ENCODE data around the gene SNTG2.

Gene SNTG2

GRCh38 chr2:929925-930324 is 20.7 kb upstream of the SNTG2 start:
- no peaks in the 10 kb centered on the region for H3K36me3 ChIP-seq (ENCODE audit: control insufficient read depth, insufficient read depth, low read length)
- H3K4me3 ChIP-seq (ENCODE audit: low read length), result no peak overlapping the region
- no peak overlapping the region for H3K9ac ChIP-seq (ENCODE audit: low read length)
- no peaks in the 10 kb centered on the region for H3K27me3 ChIP-seq (ENCODE audit: control insufficient read depth, insufficient read depth, low read length)
- H3K9me3 ChIP-seq (ENCODE audit: control insufficient read depth, low read length), result no peaks in the 10 kb centered on the region
- H3K4me1 ChIP-seq (ENCODE audit: control insufficient read depth, insufficient read depth, low read length), result no peaks in the 10 kb centered on the region

DNA sequence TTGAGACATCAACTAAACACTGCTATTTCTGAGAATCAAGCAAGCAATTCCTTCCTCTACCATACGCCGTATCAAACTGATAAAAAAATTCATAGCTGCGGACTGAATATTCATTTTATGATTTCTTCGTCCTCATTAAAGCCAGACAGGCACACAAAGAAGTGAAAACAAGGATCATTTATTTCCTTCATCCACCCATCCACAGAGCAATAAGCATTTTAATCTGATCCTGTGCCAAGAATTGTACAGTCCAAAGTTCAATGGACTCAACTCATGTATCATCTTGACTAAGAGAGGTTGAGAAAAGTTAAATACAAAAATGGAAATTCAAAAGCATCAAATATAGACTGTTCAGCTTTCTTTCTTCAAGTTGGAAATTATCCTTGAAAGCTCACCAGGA is 19.7 kb upstream of the SNTG2 start:
- no peak overlapping the region for H3K4me3 ChIP-seq (ENCODE audit: low read length)
- no peaks in the 10 kb centered on the region for H3K36me3 ChIP-seq (ENCODE audit: control insufficient read depth, insufficient read depth, low read length)
- H3K4me1 ChIP-seq (ENCODE audit: control insufficient read depth, insufficient read depth, low read length), result no peaks in the 10 kb centered on the region
- H3K9ac ChIP-seq (ENCODE audit: low read length), result no peak overlapping the region
- H3K27me3 ChIP-seq (ENCODE audit: control insufficient read depth, insufficient read depth, low read length), result no peaks in the 10 kb centered on the region
- no peaks in the 10 kb centered on the region for H3K9me3 ChIP-seq (ENCODE audit: control insufficient read depth, low read length)

GRCh38 chr2:932320-933115 is 18.1 kb upstream of the SNTG2 start:
- Histone ChIP-seq H3K9ac (ENCODE audit: low read length) (no peak overlapping the region), H3K4me1 (ENCODE audit: control insufficient read depth, insufficient read depth, low read length) (no peaks in the 10 kb centered on the region), H3K4me3 (ENCODE audit: low read length) (no peak overlapping the region), H3K9me3 (ENCODE audit: control insufficient read depth, low read length) (no peaks in the 10 kb centered on the region), H3K36me3 (ENCODE audit: control insufficient read depth, insufficient read depth, low read length) (no peaks in the 10 kb centered on the region), H3K27me3 (ENCODE audit: control insufficient read depth, insufficient read depth, low read length) (no peaks in the 10 kb centered on the region)

GRCh38 chr2:933734-934295 is 16.8 kb upstream of the SNTG2 start:
- no peaks in the 10 kb centered on the region for H3K4me1 ChIP-seq (ENCODE audit: control insufficient read depth, insufficient read depth, low read length)

GRCh38 chr2:937530-937929 is 13.1 kb upstream of the SNTG2 start:
- Histone ChIP-seq H3K36me3 (ENCODE audit: control insufficient read depth, insufficient read depth, low read length) (no peaks in the 10 kb centered on the region), H3K9me3 (ENCODE audit: control insufficient read depth, low read length) (no peaks in the 10 kb centered on the region), H3K9ac (ENCODE audit: low read length) (no peak overlapping the region), H3K4me1 (ENCODE audit: control insufficient read depth, insufficient read depth, low read length) (no peaks in the 10 kb centered on the region), H3K27me3 (ENCODE audit: control insufficient read depth, insufficient read depth, low read length) (no peaks in the 10 kb centered on the region), H3K4me3 (ENCODE audit: low read length) (no peak overlapping the region)

More at GRCh38 chr2:933734-934295, 16.8 kb upstream of the SNTG2 start:
- no peaks in the 10 kb centered on the region for H3K9me3 ChIP-seq (ENCODE audit: control insufficient read depth, low read length)
- H3K4me3 ChIP-seq (ENCODE audit: low read length), result no peak overlapping the region
- no peaks in the 10 kb centered on the region for H3K36me3 ChIP-seq (ENCODE audit: control insufficient read depth, insufficient read depth, low read length)
- H3K9ac ChIP-seq (ENCODE audit: low read length), result no peak overlapping the region
- no peaks in the 10 kb centered on the region for H3K27me3 ChIP-seq (ENCODE audit: control insufficient read depth, insufficient read depth, low read length)

- no peaks in the 10 kb centered on the region for H3K27me3 ChIP-seq (ENCODE audit: control insufficient read depth, insufficient read depth, low read length)
- no peak overlapping the region for H3K9ac ChIP-seq (ENCODE audit: low read length)
Observed at GRCh38 chr2:938181-939005, 12.3 kb upstream of the SNTG2 start.

DNA sequence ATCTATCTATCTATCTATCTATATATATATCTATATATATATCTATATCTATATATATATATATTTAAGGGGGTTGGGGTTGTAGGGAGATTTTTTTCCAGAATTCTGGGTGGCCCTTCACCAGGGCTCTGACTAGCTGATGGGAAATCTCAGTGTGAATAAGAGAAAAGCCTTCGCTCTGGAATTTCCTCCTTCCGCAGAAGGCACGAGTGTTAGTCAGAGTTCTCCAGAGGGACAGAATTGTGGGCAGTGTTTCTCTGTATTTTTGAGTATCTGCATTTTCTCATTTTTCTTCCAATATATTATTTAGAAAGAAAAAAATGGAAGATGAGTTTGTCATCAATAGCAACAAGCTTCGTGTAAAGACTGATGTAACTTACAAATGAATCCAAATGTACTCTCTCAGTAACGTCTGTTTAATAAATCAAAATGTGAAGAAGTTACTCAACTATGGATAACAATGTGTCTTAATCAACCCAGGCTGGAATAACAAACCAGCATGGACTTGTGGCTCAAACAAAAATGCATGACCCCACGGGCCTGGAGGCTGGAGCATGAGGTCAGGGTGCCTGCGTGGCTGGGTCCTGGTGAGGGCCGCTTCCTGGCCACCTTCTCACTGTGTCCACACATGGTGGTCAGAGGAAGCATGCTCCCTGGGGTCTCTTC is 10.6 kb upstream of the SNTG2 start:
- Histone ChIP-seq H3K9me3 (ENCODE audit: control insufficient read depth, low read length) (no peaks in the 10 kb centered on the region), H3K36me3 (ENCODE audit: control insufficient read depth, insufficient read depth, low read length) (no peaks in the 10 kb centered on the region), H3K27me3 (ENCODE audit: control insufficient read depth, insufficient read depth, low read length) (no peaks in the 10 kb centered on the region), H3K9ac (ENCODE audit: low read length) (no peak overlapping the region), H3K4me1 (ENCODE audit: control insufficient read depth, insufficient read depth, low read length) (no peaks in the 10 kb centered on the region), H3K4me3 (ENCODE audit: low read length) (no peak overlapping the region)

More at GRCh38 chr2:938181-939005, 12.3 kb upstream of the SNTG2 start:
- Histone ChIP-seq H3K4me3 (ENCODE audit: low read length) (no peak overlapping the region), H3K36me3 (ENCODE audit: control insufficient read depth, insufficient read depth, low read length) (no peaks in the 10 kb centered on the region), H3K4me1 (ENCODE audit: control insufficient read depth, insufficient read depth, low read length) (no peaks in the 10 kb centered on the region), H3K9me3 (ENCODE audit: control insufficient read depth, low read length) (no peaks in the 10 kb centered on the region)

DNA sequence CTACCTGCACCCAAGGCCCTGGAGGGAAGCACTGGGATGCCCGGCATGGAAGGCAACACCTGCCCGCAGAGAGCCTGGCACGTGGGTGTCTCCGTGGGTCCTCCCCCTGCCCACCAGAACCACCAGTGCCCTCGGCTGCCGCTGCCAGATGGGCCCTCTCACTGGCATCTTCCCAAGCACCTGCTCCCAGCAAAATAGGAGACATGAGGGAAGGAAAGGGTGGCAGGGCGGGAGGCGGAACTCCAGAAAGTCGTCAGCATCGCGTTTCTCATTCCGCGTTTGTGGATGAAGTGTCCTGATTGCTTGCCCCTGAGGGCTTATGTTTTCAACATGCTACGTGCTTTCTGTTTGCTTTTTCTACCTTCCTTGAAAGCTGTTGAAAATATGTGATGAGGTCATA is 8.8 kb upstream of the SNTG2 start:
- H3K4me3 ChIP-seq (ENCODE audit: low read length), result no peak overlapping the region
- no peaks in the 10 kb centered on the region for H3K4me1 ChIP-seq (ENCODE audit: control insufficient read depth, insufficient read depth, low read length)
- H3K27me3 ChIP-seq (ENCODE audit: control insufficient read depth, insufficient read depth, low read length), result peaks cover 3% of the 10 kb centered on the region
- H3K36me3 ChIP-seq (ENCODE audit: control insufficient read depth, insufficient read depth, low read length), result no peaks in the 10 kb centered on the region
- no peak overlapping the region for H3K9ac ChIP-seq (ENCODE audit: low read length)
- H3K9me3 ChIP-seq (ENCODE audit: control insufficient read depth, low read length), result no peaks in the 10 kb centered on the region

GRCh38 chr2:942775-943460 is 7.7 kb upstream of the SNTG2 start:
- Histone ChIP-seq H3K4me3 (ENCODE audit: low read length) (no peak overlapping the region), H3K27me3 (ENCODE audit: control insufficient read depth, insufficient read depth, low read length) (peaks cover 3% of the 10 kb centered on the region), H3K9ac (ENCODE audit: low read length) (no peak overlapping the region), H3K4me1 (ENCODE audit: control insufficient read depth, insufficient read depth, low read length) (no peaks in the 10 kb centered on the region), H3K9me3 (ENCODE audit: control insufficient read depth, low read length) (no peaks in the 10 kb centered on the region), H3K36me3 (ENCODE audit: control insufficient read depth, insufficient read depth, low read length) (no peaks in the 10 kb centered on the region)

DNA sequence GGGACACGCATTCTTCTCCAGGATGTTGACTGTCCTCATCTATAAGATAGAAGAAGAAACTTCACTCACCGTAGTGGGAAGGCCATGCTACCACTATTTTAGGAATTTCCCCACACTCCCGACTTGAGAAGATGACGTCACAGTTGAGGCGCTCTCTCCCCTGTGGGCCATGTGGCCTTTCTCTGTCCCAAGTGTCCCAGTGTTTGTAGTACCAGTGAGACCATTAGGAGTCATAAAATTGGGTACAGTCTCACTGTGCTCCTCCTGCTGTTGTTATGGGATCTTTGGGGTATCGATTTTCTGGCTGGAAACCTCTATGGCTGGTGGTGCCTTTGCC is 7.2 kb upstream of the SNTG2 start:
- Histone ChIP-seq H3K9ac (ENCODE audit: low read length) (no peak overlapping the region), H3K4me3 (ENCODE audit: low read length) (no peak overlapping the region), H3K9me3 (ENCODE audit: control insufficient read depth, low read length) (no peaks in the 10 kb centered on the region), H3K36me3 (ENCODE audit: control insufficient read depth, insufficient read depth, low read length) (no peaks in the 10 kb centered on the region), H3K4me1 (ENCODE audit: control insufficient read depth, insufficient read depth, low read length) (no peaks in the 10 kb centered on the region), H3K27me3 (ENCODE audit: control insufficient read depth, insufficient read depth, low read length) (peaks cover 3% of the 10 kb centered on the region)

GRCh38 chr2:943821-944220 is 6.8 kb upstream of the SNTG2 start:
- Histone ChIP-seq H3K9me3 (ENCODE audit: control insufficient read depth, low read length) (no peaks in the 10 kb centered on the region), H3K36me3 (ENCODE audit: control insufficient read depth, insufficient read depth, low read length) (no peaks in the 10 kb centered on the region), H3K27me3 (ENCODE audit: control insufficient read depth, insufficient read depth, low read length) (peaks cover 3% of the 10 kb centered on the region), H3K4me3 (ENCODE audit: low read length) (no peak overlapping the region), H3K4me1 (ENCODE audit: control insufficient read depth, insufficient read depth, low read length) (no peaks in the 10 kb centered on the region), H3K9ac (ENCODE audit: low read length) (no peak overlapping the region)

Measured in mucosa of stomach (tissue), 1 donor.